GM19468 (cell line): ENCODE data around the gene ZDHHC1.
"Not testable (repeated sequence)": the region's sequence is repeated elsewhere in the genome, so short reads cannot be mapped to it uniquely, and the experiment has no call there.

Source experiments
- ATAC-seq: cut with Tn5 transposase; IDR thresholded peaks from one replicate; pipeline ENCODE4 v1.9.1; 2021; ENCODE audit warnings: mild to moderate bottlenecking, moderate library complexity, moderate number of reproducible peaks; ENCODE audit not compliant: unreplicated experiment; ENCODE audit errors: extremely low read depth

The ZDHHC1 gene

DNA sequence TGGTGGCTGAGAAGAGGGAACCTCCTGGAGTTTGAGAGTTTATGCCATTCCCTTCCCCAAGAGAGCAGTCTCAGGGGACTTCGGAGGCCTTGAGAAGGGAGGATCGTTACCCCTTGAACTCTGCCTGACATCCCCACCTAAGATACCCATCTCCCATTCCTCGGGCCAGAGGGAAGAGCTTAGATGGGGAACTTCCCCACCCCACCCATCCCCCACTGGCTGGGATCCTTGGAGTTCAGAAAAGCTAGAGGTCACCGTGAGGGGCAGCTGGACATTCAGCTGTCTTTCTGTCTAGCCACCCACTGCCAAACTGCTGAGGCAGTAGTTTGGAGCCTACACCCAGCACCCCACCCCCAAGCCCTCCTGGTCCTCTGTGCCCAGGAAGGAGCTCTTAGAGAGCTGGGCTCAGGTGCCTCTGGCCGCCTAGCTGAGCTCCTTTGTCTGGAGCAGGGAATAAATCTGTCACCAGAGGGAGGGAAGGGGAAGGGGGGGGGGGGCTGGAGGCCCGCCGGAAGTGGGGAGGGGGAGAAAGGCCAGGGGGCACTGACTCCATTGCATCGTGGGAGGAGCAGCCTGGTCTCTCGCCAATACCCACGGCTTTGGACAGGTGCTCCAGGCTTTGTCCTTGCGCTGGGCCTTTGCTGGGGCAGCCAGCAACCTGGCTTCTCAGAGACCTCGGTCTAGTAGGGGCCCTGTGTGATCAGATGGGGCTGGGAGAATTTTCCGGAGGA, 15.7 kb upstream of the ZDHHC1 start:
- no peak for ATAC-seq

DNA sequence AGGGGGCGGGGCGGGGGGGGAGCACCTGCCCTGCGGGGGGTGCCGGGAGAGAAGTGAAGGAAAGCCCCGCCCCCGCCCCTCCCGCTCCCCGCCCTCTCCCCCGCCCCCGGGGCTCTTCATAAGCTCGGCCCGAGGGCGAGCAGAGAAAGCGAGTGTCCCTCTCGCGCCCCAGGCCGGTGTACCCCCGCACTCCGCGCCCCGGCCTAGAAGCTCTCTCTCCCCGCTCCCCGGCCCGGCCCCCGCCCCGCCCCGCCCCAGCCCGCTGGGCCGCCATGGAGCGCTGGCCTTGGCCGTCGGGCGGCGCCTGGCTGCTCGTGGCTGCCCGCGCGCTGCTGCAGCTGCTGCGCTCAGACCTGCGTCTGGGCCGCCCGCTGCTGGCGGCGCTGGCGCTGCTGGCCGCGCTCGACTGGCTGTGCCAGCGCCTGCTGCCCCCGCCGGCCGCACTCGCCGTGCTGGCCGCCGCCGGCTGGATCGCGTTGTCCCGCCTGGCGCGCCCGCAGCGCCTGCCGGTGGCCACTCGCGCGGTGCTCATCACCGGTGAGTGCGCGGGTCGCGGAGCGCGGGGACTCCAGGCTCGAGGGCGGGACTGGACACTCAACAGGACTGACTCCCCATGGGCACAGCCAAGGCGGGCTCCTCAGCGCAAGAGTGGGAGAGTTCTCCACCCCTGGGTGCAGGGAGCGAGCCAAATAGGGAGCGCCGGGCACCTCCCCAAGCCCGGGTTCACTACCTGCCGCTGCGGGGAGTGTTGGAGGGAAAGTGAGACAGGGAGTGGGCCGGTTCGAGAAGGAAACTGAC, 14.9 kb upstream of the ZDHHC1 start, which contains the start of gene HSD11B2:
Gene HSD11B2 (plus strand): TSS at position 145 of the 798 bp plus-strand sequence. CDS start 128 bp downstream, at position 273.
- ATAC-seq, result no peak

DNA sequence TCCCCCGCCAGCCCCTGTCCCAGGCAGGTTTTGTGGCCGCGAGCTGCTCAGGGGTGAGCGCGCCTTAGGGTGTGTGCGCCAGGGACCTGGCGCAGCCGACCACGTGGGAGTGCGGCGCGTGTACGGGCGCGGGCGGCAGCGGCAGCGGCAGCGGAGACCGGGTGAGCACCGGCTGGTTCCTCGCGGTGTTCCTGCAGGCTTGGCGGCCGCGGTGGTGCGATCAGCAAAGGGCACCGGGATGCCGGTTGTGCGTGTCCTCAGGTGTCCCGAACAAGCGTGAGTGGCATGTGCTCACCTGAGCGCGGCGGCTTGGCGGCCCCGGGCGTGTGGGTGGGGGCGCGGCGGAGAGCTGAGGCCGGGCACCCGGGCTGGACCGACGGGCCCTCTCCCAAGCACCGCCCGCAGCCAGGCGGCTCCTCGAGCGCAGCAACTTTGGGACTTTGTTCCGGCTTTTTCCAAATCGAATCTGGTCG, 14.3 kb upstream of the ZDHHC1 start:
- ATAC-seq, result no peak

GRCh38 chr16:67429799-67430503, 13.7 kb upstream of the ZDHHC1 start:
- ATAC-seq, result no peak

DNA sequence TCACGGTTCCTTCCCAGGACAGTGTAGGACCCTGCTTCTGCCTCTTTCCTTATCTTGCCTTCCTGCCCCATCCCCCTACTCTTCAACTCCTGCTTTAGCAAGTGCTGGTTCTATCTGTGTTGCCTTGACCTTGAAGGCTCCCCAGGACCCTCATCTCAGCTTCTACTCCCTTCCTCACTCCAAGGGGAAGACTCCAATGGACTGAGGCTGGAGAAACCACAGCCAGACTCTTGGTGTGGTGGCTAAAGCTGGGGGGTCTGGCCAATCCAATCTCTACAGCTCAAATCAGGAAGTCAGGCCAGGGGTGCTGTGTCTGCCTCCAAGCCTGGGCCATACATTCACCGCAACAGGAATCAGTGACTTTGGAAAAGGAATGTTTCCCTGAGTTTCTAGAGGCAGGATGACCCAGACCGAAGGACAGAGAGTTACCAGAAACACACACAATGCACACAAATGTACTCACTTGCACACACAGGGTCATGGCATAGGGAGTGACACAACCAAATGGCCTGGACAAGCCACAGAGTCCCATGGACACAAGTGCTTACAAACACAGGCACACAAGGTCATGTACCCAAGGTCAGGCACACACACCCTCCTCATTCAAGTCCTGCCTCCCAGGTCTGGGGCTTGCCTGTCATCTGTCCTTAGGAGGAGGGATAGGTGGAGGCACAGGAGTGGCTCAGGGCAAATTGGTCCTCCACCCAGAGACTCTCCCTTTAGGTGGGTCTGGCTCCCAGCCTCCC, 12.9 kb upstream of the ZDHHC1 start:
- no peak for ATAC-seq

DNA sequence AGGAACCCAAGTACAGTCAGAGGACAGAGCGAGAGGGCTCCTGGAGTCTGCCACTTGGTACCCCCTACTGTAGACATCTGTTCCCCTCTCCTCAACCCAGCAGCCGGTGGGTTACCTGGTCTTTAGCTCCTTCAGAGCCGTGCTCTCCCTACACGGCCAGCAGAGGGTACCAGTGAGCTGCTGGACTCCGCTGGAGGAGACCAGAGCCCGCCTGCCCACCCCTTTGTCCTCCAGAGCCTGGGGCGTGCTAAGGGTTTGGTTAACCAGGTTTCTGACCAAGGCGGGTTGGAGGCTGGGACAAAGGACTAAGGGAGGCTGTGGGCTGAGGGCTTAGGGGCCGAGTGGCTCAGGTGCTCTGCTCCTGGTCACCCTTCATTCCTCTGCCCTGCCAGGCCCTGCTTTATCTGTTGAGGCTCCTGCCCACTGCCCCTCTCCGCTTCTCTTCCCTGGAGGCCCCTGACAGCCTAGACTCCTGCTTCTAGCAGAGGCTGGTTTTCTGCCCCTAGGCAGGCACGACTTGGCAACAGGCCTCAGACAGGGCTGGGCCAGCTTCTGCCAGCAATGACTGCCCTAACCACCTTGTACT, 12.0 kb upstream of the ZDHHC1 start:
- no peak for ATAC-seq

DNA sequence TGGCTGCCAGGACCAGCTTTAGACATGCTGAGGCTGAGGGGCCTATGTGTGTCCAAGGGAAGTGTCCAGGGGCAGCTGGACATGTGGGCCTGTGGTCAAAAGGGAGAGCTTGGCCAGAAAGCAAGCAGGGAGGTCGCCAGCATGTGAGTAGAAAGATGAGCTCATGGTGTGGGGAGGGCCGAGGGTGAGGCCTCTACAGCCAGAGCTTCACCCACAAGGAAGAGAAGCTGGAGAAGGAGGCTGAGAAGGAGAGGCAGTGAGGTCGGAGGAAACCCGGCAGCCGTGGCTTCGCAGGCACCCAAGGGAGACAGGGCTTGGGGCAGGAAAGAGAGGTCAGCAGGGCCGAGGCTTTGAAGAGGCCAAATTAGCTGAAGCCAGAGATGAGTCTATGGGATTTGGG, 10.7 kb upstream of the ZDHHC1 start:
- no peak for ATAC-seq

- ATAC-seq, result no peak
These were observed 9.7 kb upstream of the ZDHHC1 start for GRCh38 chr16:67426022-67426421.

DNA sequence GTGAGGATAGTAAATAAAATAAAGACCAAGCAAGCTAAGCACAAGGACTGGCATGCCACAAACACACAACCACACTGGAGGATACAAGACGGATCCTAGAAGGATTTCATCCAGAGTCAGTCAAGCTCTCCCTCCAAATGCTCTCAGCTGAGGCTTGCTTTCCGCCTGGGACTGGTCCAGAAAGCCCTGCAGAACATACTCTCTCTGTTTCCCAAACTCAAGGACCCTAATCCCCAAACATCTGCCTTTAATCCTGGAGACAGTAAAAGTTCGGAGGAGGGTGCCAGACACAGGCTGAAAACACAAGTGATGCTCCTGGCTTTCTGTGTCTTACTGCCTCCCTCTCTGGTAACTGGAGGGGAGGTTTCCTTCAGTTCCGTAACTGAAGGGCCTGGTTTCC, 9.3 kb upstream of the ZDHHC1 start:
- no peak for ATAC-seq

DNA sequence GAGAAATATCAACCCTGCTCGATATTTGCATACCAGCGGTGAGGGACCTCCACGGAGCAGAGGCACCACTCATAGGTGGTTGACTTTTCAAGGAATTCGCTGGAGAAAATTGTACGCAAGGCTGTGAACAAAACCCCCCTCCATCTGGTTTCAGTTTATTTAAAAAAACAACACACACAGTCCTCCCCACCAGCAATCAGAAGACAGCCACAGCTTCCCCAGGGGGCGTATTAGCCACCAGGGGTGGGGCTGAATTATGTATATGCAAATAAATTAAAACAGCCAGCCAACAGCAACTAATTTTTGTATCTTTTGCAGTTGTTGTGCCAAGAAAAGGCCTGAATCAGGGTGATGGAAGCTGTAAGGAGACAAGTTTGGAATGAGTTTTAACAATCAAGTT, 8.8 kb upstream of the ZDHHC1 start:
- no peak for ATAC-seq

- ATAC-seq, result no peak
These were observed 8.0 kb upstream of the ZDHHC1 start for GRCh38 chr16:67424261-67424615.

DNA sequence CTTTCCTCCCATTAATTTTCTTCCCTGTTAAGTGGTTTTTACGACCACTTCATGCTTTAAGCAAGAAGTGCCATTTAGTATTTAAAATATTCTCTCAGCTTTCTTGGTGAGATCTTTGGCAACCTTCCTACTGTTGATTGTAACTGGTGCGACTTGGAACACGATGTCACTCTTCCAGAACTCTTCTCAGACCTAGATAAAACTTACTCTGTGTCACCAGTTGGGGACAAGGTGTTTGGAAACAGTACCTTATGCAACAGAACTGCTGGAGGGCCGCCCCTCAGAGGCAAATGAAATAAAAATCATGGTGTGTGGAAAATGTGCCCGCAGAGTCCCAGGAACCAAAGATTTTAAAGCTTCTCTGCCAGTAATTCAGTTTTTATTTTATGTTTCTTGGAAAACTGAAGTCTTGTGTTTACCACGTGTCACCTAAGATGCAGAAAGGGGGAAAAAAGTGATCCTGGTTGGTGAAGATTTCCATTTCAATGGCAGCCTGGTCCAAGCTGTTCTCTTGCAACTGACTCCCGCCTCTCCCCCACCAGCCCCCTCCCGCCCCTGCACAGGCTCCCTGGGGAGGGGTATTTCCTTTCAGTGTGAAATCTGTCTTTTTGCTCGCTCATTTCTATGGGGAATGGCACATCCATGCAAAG, 7.5 kb upstream of the ZDHHC1 start:
- no peak for ATAC-seq

GRCh38 chr16:67423015-67423414, 6.7 kb upstream of the ZDHHC1 start:
- ATAC-seq, result no peak

- no peak for ATAC-seq
These were observed 4.8 kb upstream of the ZDHHC1 start for GRCh38 chr16:67421030-67421429.

DNA sequence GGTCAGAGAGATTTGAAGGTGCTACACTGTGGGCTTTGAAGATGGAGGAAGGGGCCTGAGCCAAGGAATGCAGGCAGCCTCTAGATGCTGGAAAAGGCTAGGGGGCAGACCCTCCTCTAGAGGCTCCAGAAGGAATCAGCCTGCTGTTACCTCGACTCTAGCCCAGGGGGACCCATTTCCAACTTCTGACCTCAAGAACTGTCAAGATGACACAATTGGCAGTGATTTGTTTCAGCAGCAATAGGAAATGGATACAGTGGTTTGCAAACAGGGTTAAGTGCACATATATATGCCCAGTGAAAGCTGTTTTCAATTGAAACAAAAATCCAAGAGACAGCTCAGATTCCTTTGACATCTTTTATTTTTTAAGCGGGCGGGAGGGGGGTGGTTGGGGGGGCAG, 3.7 kb upstream of the ZDHHC1 start:
- no peak for ATAC-seq

GRCh38 chr16:67419502-67419901, 3.2 kb upstream of the ZDHHC1 start:
- no peak for ATAC-seq

DNA sequence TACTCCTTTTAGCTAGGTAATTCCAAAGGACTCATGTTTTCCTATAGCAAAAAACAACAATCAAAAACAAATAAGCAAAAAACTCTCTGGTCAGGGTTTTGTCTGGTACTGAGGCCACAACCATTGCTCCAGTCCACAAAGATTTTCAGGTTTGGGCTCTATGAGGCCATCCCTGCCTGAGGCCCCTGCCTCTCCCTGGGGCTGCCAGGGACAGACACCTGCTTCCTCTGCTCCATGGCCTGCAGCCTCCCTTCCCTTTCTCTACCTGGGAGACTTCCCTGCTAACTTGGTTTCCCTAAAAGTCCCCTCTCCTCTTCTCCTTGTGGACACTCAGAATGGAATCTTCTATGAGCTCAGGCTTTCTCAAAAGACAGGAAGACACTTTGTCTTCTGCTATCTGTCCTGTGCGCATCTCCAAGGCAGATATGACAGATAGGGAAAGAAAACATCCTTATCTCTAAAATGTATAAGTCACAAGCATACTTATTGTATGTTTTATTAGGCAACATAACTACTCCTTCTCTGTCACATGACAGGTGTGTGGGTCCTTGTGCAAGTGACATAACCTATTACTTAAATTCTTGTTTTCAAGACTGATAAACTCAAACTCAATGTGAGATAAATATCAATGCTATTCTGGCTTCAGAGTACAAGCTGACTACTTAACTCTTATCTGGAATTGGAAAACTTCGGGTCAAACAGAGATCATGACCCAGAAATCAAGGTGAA, 1.2 kb upstream of the ZDHHC1 start:
- ATAC-seq, result no peak

DNA sequence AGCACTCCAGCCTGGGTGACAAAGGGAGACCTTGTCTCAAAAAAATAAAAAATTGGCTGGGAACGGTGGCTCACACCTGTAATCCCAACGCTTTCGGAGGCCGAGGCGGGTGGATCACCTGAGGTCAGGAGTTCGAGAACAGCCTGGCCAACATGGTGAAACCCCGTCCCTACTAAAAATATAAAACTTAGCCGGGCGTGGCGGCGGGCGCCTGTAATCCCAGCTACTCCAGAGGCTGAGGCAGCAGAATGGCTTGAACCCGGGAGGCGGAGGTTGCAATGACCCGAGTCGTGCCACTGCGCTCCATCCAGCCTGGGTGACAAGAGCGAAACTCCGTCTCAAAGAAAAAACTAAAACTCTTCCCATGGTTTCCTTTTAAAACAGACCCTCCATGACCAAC, 856 bp downstream of the ZDHHC1 start:
- ATAC-seq, result not testable (repeated sequence)
